Skeletal muscle tissue (tissue), 4 donors: Measurements from ENCODE around the gene MAD1L1. TPM values are rescaled to one million over a fixed set of nuclear protein-coding genes. Genes with fewer than 3 reads are reported as not detected.
"Not testable (repeated sequence)": the region's sequence is repeated elsewhere in the genome, so short reads cannot be mapped to it uniquely, and the experiment has no call there.

Experiments
- H3K27ac ChIP-seq: one replicate; pipeline ENCODE4 v1.7.0; 2013; ENCODE audit warnings: mild to moderate bottlenecking, low read depth, low read length, inconsistent platforms
- H3K27me3 ChIP-seq, 3 donors: one replicate each; pipeline ENCODE4 v1.7.0; 2013; ENCODE audit warnings: low read length in 3 of 3; ENCODE audit not compliant: control insufficient read depth in 3 of 3, insufficient read depth in 3 of 3
- H3K36me3 ChIP-seq, 3 donors: one replicate each; pipeline ENCODE4 v1.7.0; 2013; ENCODE audit warnings: low read length in 3 of 3; ENCODE audit not compliant: control insufficient read depth in 3 of 3, insufficient read depth in 3 of 3
- H3K4me1 ChIP-seq, 3 donors: one replicate each; pipeline ENCODE4 v1.7.0; 2013; ENCODE audit warnings: low read length in 3 of 3, mild to moderate bottlenecking in 3 of 3; ENCODE audit not compliant: control insufficient read depth in 3 of 3, insufficient read depth in 3 of 3
- H3K4me3 ChIP-seq, 3 donors: one replicate each; pipeline ENCODE4 v1.7.0; 2013; ENCODE audit warnings: low read length in 3 of 3
- H3K9ac ChIP-seq, 3 donors: one replicate each; pipeline ENCODE4 v1.7.0; 2013; ENCODE audit warnings: low read length in 3 of 3, mild to moderate bottlenecking in 3 of 3, moderate library complexity in 2 of 3, low read depth in 1 of 3
- H3K9me3 ChIP-seq, 3 donors: one replicate each; pipeline ENCODE4 v1.7.0; 2013; ENCODE audit warnings: low read length in 3 of 3; ENCODE audit not compliant: control insufficient read depth in 3 of 3
- total RNA-seq: library from RNA; depleted of rRNA; stranded (reverse); fragments of >200 nt; gene quantifications from one replicate; pipeline ENCODE4 v1.2.3, GENCODE V29; 2014
- donor health status: Osteomylitis.

MAD1L1 gene
- total RNA-seq, 1 donor from 2014 or later, result 42.3 TPM

DNA sequence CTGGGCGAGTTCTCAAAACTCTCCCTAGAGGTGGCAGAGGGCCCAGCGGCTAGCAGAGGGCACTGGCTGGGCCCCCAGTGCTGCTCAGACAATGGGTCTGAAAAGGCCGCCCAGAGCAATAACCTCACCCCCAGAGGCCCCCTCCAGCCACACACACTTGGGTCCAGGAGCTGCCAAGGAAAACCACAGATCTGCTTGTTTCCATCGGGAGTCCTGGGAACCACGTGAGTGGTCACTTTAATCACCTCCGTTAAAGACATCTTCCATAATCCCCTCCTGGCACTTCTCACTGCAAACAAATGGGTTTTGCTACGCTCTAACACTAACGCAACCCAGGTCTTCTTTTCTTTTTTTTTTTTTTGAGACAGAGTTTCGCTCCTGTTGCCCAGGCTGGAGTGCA lies 39.3 kb upstream of the MAD1L1 start:
- Histone ChIP-seq H3K4me1 (peaks cover 0 to 5% (median 5%) of the 10 kb centered on the region in 3 donors), H3K36me3 (peaks cover 7 to 17% (median 16%) of the 10 kb centered on the region in 3 donors), H3K27ac (no peak overlapping the region), H3K27me3 (no peaks in the 10 kb centered on the region), H3K9me3 (no peaks in the 10 kb centered on the region), H3K9ac (no peak overlapping the region), H3K4me3 (no peak overlapping the region)

DNA sequence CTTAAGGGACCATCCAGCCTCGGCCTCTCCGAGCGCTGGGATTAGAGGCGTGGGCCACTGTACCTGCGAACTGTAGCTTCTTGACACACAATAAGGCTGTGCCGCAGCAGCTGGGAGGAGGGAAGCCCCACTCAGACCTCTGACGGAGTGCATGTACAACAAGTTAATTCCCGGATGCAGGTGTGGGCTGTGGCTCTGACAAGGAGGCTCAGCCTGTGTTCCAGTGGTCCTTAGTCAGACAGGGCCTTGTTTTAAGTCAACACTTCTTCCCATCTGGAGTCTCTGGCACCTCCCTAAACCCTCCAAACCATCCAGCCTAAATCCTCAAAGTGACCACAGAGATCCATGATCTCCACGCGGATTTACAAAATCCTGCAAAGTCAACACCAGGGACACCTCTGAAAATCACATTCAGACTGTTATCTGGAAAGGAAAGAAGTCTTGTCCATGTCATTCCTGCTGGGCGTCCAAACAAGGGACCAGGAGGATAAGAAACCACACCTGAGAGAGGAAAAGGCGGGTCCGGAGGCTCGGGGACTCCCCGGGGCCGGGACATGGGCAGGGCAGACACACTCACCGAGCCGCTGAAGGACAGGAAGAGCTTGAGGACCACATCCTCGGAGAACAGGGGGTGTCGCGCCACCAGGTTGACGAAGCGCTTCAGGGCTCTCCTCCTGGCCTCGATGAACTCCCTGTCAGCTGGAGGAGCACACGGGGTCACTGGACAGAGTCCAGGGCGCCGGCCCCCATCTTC lies 38.7 kb upstream of the MAD1L1 start:
- Histone ChIP-seq H3K9ac (no peak overlapping the region), H3K9me3 (no peaks in the 10 kb centered on the region), H3K4me3 (no peak overlapping the region), H3K27ac (no peak overlapping the region), H3K4me1 (peaks cover 0 to 5% (median 5%) of the 10 kb centered on the region in 3 donors), H3K27me3 (no peaks in the 10 kb centered on the region), H3K36me3 (peaks cover 7 to 17% (median 13%) of the 10 kb centered on the region in 3 donors)

DNA sequence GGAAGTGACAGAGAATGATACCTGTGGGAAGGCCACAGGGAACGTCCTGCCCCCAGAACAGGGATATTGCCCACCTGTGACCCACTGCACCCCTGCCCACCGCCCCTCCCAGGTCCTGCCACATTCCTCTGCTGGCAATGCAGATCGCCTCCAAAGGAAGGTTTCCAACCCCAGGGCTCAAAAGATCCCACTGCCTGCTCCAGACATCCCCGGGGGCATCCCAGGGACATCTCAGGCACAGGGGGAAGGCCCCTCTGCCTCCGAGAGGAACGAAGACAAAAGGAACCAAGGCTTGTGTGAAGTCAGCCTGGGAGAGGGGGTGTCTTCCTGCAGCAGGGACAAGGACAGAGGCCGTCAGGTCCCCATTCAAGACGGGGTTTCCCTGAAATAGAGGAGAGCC lies 37.8 kb upstream of the MAD1L1 start:
- Histone ChIP-seq H3K36me3 (peaks cover 7 to 17% (median 13%) of the 10 kb centered on the region in 3 donors), H3K9me3 (no peaks in the 10 kb centered on the region), H3K4me3 (no peak overlapping the region), H3K9ac (no peak overlapping the region), H3K4me1 (peaks cover 0 to 5% (median 5%) of the 10 kb centered on the region in 3 donors), H3K27me3 (no peaks in the 10 kb centered on the region), H3K27ac (no peak overlapping the region)

DNA sequence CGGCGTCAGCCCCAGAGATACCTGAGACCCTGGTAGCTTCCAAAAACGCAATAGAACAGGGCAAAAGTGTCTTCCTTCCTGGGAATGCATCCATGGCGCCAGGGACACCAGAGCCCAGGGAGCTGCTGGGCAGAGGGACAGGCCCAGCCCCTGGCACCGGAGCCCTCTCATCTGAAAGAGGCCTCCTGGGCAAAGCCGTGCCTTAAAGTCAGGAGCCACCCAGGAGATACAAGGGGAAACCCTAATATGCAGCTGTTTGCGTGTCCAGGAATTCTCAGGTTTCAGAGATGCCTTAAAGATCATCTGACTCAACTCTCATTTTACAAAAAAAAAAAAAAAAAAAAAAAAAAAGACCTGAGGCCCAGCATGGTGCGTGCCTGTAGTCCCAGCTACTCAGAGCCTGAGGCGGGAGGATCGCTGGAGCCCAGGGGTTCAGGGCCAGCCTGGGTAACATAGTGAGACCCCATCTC lies 37.3 kb upstream of the MAD1L1 start:
- H3K4me3 ChIP-seq, result no peak overlapping the region
- no peaks in the 10 kb centered on the region for H3K27me3 ChIP-seq
- H3K4me1 ChIP-seq, result peaks cover 0 to 5% (median 5%) of the 10 kb centered on the region in 3 donors
- H3K9ac ChIP-seq, result no peak overlapping the region
- peaks cover 7 to 17% (median 11%) of the 10 kb centered on the region in 3 donors for H3K36me3 ChIP-seq
- no peaks in the 10 kb centered on the region for H3K9me3 ChIP-seq
- no peak overlapping the region for H3K27ac ChIP-seq

DNA sequence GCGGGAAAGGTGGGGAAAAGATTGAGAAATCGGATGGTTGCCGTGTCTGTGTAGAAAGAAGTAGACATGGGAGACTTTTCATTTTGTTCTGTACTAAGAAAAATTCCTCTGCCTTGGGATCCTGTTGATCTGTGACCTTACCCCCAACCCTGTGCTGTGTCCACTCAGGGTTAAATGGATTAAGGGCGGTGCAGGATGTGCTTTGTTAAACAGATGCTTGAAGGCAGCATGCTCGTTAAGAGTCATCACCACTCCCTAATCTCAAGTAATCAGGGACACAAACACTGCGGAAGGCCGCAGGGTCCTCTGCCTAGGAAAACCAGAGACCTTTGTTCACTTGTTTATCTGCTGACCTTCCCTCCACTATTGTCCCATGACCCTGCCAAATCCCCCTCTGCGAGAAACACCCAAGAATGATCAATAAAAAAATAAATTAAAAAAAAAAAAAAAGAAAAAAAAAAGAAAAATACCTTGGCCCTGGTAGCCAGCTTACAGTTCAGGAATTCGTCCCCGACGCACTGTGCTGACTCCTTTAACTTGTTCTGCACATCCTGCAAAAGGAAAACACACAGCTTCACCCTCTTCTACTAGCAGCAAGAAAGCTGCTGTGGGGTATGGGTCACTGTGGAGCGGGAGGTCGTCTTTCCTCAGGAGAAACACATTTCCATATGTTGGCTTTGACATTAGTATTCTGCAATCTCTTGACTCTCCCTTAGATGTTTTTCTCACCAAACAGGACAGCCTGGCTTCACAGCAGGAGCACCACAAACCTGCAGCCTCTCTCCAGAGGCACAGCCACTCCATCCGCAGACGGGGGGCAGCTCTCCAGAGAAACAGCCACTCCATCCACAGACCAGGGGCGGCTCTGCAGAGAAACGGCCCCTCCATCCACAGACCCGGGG lies 36.6 kb upstream of the MAD1L1 start:
- H3K9ac ChIP-seq, H3K4me1 ChIP-seq, H3K4me3 ChIP-seq, H3K27ac ChIP-seq, H3K9me3 ChIP-seq, H3K27me3 ChIP-seq: not testable (repeated sequence)
- H3K36me3 ChIP-seq, result peaks cover 7 to 15% (median 8%) of the 10 kb centered on the region in 3 donors

DNA sequence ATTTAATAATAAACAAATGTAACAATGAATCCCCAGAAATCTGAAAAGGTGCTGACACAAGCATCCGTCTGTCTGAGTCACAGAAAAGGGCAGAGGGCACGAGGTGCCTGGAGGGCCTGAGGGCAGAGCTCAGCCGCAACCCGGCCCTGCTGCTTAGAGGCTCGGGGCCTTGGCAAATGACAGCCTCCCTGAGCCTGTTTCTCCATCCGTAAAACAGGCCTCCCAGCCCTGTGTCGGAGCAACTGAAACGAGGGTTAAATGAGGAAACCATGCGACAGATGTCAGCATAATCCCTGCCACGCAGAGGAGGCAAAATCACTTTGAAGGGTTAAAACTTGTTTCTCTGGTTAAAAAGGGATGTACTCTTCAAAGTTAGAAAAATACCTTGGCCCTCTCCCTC lies 34.2 kb upstream of the MAD1L1 start:
- H3K27ac ChIP-seq, result no peak overlapping the region
- H3K9me3 ChIP-seq, result no peaks in the 10 kb centered on the region
- H3K4me1 ChIP-seq, result peaks cover 0 to 5% (median 5%) of the 10 kb centered on the region in 3 donors
- peaks cover 9 to 14% (median 10%) of the 10 kb centered on the region in 3 donors for H3K36me3 ChIP-seq
- no peak overlapping the region for H3K4me3 ChIP-seq
- H3K27me3 ChIP-seq, result no peaks in the 10 kb centered on the region
- H3K9ac ChIP-seq, result no peak overlapping the region

DNA sequence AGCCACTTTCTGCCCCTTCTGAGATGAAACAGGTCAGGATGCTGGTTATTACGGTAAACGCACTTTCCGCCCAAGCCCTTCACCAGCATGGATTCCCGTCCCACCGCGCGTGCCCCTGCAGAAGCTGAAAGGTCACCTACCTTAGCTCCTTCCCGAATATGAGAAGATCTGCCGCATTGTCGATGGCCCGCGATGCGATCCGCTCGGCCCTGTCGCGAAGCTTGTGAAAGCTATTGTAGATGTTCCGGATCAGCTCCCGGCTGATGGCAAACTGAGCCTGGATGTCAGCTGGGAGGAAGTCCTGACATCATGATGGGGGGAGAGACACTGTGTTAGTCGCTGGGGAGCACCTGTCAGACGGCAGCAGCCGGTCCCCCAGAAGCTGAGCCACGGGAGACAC lies 31.4 kb upstream of the MAD1L1 start:
- H3K4me3 ChIP-seq, result no peak overlapping the region
- no peak overlapping the region for H3K27ac ChIP-seq
- no peaks in the 10 kb centered on the region for H3K4me1 ChIP-seq
- peaks cover 7 to 8% (median 7%) of the 10 kb centered on the region in 3 donors for H3K36me3 ChIP-seq
- H3K9ac ChIP-seq, result no peak overlapping the region
- H3K9me3 ChIP-seq, result no peaks in the 10 kb centered on the region
- H3K27me3 ChIP-seq, result no peaks in the 10 kb centered on the region

DNA sequence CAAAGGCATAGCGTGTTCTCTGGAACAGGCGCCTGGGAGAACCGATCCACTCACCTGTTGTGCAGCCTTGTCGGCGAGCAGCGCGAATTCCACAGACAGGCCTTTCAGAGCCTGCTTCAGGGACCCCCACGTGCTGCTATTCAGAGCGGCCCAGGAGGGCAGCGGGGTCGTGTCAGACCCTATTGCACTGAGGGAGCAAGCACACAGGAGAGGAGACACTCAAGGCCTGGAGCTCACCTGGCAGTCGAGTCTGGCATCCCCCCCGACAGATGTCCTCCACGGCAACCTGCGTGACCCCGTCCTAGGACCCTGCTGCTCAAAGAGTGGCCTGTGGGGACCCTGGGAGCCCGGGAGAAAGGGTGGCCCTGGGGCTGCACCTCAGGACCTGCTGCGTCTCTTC lies 30.4 kb upstream of the MAD1L1 start:
- Histone ChIP-seq H3K4me3 (no peak overlapping the region), H3K36me3 (peaks cover 7 to 8% (median 7%) of the 10 kb centered on the region in 3 donors), H3K27ac (no peak overlapping the region), H3K4me1 (no peaks in the 10 kb centered on the region), H3K9me3 (no peaks in the 10 kb centered on the region), H3K9ac (no peak overlapping the region), H3K27me3 (no peaks in the 10 kb centered on the region)

DNA sequence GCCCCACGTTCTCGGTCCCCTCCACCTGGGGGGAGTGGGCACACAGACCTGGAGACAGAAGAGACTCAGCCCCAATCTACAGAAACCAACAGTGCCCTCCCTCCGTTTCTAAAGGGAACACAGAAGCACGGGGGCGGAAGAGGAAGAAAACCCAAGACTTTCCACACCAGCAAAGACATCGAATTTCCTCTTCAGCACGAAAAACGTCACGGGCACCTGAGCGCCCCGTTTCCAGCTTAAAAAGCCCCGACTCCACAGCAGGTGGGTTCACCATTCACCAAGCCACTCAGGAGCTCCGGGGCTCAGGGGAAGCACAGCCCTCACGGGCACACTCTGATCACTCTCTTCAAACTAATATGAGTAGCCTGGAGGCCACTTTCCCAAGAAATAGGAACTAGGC lies 28.9 kb upstream of the MAD1L1 start:
- Histone ChIP-seq H3K9ac (no peak overlapping the region), H3K36me3 (peaks cover 8 to 10% (median 10%) of the 10 kb centered on the region in 3 donors), H3K9me3 (no peaks in the 10 kb centered on the region), H3K4me3 (no peak overlapping the region), H3K27me3 (no peaks in the 10 kb centered on the region), H3K27ac (no peak overlapping the region), H3K4me1 (no peaks in the 10 kb centered on the region)

DNA sequence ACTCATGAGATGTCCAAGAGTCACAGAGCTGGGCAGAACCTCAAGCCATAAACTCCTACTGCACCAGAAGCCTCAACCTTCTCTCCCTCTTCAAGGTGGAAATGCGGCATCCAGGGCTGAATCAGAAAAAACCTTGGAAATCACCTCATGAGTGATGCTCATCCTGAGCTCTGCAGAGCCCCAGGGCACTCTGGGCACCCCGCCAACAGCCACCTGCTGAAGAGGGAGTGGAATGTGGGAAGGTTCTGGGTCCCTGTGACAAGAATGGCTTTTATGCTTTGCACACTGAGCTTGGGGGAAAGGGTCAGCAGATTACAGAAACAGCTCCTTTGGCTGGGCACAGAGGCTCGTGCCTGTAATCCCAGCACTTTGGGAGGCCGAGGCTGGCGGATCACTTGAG lies 28.1 kb upstream of the MAD1L1 start:
- H3K9ac ChIP-seq, result no peak overlapping the region
- H3K9me3 ChIP-seq, result no peaks in the 10 kb centered on the region
- no peaks in the 10 kb centered on the region for H3K4me1 ChIP-seq
- peaks cover 8 to 13% (median 11%) of the 10 kb centered on the region in 3 donors for H3K36me3 ChIP-seq
- no peak overlapping the region for H3K4me3 ChIP-seq
- no peaks in the 10 kb centered on the region for H3K27me3 ChIP-seq
- no peak overlapping the region for H3K27ac ChIP-seq
